Testis (tissue), 2 donors: ENCODE results near the gene SLAMF8.

Experiments
- CTCF ChIP-seq, 3 experiments: fragments of 450-650 bp in 2 of 3; fragments of 200-600 bp in 1 of 3; sonication (generic) in 1 of 3; IDR thresholded peaks; one replicate each; pipeline ENCODE4 v1.5.1; 2016 to 2019; ENCODE audit warnings: antibody characterized with exemption in 3 of 3, mild to moderate bottlenecking in 2 of 3, moderate library complexity in 1 of 3
- POLR2A ChIP-seq: fragments of 450-650 bp; IDR thresholded peaks from one replicate; pipeline ENCODE4 v1.6.1; 2017; ENCODE audit warnings: antibody characterized with exemption, mild to moderate bottlenecking, moderate library complexity

- TF ChIP-seq CTCF (IDR thresholded peaks at IDR 0.05) (no peak), POLR2A (no peak)
These were observed 33.2 kb downstream of the SLAMF8 start for GRCh38 chr1:159859767-159860322.
